SK-N-MC (cell line): ENCODE measurements around the gene FBXW7.
A peak's percentile ranks its signal among the peaks of the same experiment; 100 is the strongest.

Source experiments
- DNase-seq: peaks from one replicate; pipeline ENCODE4 v3.0.0-alpha.2; 2011; ENCODE audit warnings: low read depth, low spot score
- H3K27ac ChIP-seq: fragments of 200-600 bp; sonication (generic); 2 replicates; pipeline ENCODE4 v1.5.1; 2016; ENCODE audit warnings: mixed run types
- H3K36me3 ChIP-seq: fragments of 200-600 bp; sonication (generic); 2 replicates; pipeline ENCODE4 v1.6.1; 2017; ENCODE audit warnings: antibody characterized with exemption, low read length, mixed read lengths; ENCODE audit not compliant: insufficient read depth
- H3K4me3 ChIP-seq: fragments of 200-600 bp; sonication (generic); 2 replicates; pipeline ENCODE4 v1.5.1; 2016
- H3K9ac ChIP-seq: fragments of 200-600 bp; sonication (generic); 2 replicates; pipeline ENCODE4 v1.8.0; 2017; ENCODE audit warnings: mixed run types, mixed read lengths; ENCODE audit not compliant: insufficient read length
- H3K9me3 ChIP-seq: fragments of 200-600 bp; sonication (generic); 2 replicates; pipeline ENCODE4 v1.6.1; 2017; ENCODE audit warnings: low read depth, mild to moderate bottlenecking, antibody characterized with exemption, low read length, moderate library complexity, mixed read lengths
- EZH2 ChIP-seq: fragments of 200-600 bp; sonication (generic); IDR thresholded peaks from one replicate; pipeline ENCODE4 v1.6.1; 2017; ENCODE audit warnings: antibody characterized with exemption
- FOXP2 ChIP-seq: optimal IDR thresholded peaks from 2 replicates; pipeline ENCODE3; 2011; ENCODE audit warnings: mild to moderate bottlenecking, moderate library complexity; ENCODE audit not compliant: insufficient read depth; ENCODE audit errors: extremely low read length, control extremely low read depth
- POLR2AphosphoS5 ChIP-seq: IDR thresholded peaks from 2 replicates; pipeline ENCODE4 v1.6.1; 2012; ENCODE audit warnings: mild to moderate bottlenecking, low read depth, low read length, borderline replicate concordance

The FBXW7 gene

DNA sequence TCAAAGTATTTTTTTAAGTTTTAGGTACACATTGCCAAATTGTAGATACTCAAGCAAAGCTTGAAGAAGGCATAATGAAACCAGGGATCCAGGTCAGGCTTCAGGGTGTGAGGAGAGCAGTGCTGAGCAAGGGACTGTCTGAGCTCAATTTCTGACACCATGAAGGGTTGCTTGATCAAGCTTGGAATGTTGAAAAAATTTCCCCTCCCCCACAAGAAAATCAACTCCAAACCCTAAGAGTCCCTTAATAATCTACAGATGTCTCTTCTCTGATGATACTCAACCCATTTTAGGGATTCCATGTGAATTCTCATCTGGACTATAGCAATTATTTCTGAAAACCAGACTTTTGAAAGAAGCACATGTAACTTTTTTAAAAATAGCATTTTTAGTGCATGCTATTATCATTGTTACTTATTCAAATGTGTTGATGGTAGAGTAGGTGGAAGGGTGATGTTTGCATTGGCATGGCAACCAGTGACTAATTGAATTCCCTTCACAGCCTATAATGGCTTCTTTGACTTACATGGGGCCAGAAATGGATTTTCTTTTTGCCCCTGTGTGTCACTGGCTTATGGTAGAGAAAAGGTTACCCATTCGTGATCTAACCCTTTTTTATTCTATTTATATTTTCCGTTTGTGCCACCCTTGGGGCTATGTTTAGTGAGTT is 252.0 kb downstream of the FBXW7 start:
- Histone ChIP-seq H3K36me3 (no peaks in the 10 kb centered on the region), H3K9ac (no peak overlapping the region), H3K9me3 (no peaks in the 10 kb centered on the region), H3K27ac (no peak overlapping the region), H3K4me3 (no peak overlapping the region)
- no peak for DNase-seq
- TF ChIP-seq POLR2AphosphoS5 (no peak), FOXP2 (no peak), EZH2 (no peak)

DNA sequence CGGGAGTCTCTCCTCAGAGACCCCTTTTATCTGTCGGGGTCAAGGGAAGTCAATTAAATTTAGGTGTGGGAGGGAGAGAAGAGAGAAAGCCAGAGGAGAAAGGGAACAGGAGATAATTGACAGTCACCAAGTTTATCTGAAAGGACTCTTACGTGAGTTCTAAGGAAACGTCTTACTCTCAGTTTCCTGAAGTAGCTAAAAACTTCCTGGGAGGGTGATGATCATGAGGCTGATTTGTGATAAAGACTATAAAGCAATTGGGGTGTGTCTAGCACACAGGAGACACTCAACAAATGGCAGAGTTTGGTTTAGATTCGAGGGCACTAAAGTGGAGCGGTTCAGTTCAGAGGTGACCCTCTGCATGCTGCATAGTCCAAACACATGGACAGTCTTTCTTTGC is 254.1 kb downstream of the FBXW7 start:
- Histone ChIP-seq H3K9ac (no peak overlapping the region), H3K36me3 (no peaks in the 10 kb centered on the region), H3K9me3 (no peaks in the 10 kb centered on the region), H3K4me3 (no peak overlapping the region), H3K27ac (no peak overlapping the region)
- no peak for DNase-seq
- no peak for TF ChIP-seq EZH2
- no peak for TF ChIP-seq POLR2AphosphoS5

DNA sequence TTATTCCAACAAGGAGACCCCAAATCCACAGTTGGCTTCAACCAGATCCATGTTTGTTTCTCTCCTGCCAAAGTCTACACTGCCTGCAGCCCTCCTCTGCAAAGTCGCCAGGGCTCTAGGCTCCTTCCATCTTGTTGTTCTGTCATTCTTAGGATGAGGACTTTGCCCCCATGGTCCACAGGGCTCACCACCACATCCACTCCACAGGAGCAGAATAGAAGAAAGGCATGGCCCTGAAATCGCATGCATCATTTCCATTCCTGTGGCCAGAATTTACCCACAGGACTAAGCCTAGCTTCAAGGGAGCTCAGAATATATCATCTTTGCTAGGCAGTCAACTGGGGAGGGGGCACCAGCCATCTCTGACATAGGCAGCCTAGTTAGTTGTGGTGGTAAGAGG is 254.7 kb downstream of the FBXW7 start:
- no peak for DNase-seq
- no peaks in the 10 kb centered on the region for H3K36me3 ChIP-seq
- H3K27ac ChIP-seq: no peak overlapping the region
- H3K4me3 ChIP-seq: no peak overlapping the region
- TF ChIP-seq POLR2AphosphoS5: no peak
- TF ChIP-seq FOXP2: no peak
- no peak for TF ChIP-seq EZH2
- no peaks in the 10 kb centered on the region for H3K9me3 ChIP-seq
- no peak overlapping the region for H3K9ac ChIP-seq

DNA sequence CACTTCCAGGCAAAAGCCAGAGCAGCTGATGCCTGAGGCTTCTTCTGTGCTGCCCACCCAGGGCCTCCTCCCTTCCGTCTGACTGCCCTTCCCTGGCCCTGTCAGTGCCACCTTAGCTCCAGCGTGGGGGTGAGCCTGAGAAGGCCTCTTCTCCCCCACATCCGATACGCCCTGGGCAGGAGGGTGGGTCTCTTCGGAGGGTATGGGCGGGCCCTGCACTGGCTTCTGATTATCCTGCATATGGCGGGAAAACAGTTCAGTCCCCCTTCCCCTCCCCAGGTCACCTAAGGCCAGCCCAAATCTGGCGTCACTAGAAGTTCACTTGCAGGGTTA is 256.7 kb downstream of the FBXW7 start:
- no peak overlapping the region for H3K27ac ChIP-seq
- no peak for TF ChIP-seq EZH2
- TF ChIP-seq FOXP2: no peak
- no peak for TF ChIP-seq POLR2AphosphoS5
- H3K36me3 ChIP-seq: no peaks in the 10 kb centered on the region
- H3K9ac ChIP-seq: no peak overlapping the region
- DNase-seq: no peak
- no peak overlapping the region for H3K4me3 ChIP-seq
- no peaks in the 10 kb centered on the region for H3K9me3 ChIP-seq

DNA sequence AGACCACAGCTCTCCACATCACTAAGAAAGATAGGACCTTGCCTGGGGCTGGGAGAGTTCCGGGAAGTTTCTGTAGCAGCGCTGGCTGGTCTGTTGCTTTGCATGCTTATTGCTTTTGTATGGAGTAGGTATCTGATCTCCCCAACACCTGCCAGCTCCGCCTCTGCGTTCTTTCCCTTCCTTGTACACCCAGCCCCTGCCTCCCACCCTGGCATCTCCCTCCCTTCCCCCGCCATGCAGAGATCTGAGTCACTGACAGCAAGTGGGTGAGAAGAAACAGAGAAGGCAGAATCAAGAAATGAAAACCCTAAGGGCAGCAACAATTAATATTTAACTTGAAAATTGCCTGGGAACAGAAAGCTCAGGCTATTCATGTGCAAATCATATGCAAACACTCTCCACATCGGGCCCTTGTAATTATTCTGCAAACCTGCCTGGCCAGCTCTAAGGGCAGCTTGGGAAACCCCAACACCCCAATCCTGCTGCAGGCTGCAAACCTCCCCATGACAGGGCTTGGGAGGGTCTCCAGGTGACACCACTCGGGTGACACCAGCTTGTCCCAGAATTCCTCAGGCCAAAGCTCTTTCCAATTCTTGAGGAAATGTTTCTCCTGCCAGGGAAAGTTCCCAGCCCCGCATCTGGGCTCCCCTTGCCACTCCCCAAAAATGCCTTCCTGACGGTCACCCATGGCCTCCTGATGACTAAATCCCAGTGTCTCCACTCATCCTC is 257.2 kb downstream of the FBXW7 start:
- Histone ChIP-seq H3K9ac (no peak overlapping the region), H3K4me3 (peak overlapping the region; percentile 26; the same call in 1 of the 2 replicates), H3K27ac (no peak overlapping the region), H3K9me3 (no peaks in the 10 kb centered on the region), H3K36me3 (no peaks in the 10 kb centered on the region)
- TF ChIP-seq FOXP2: no peak
- TF ChIP-seq EZH2: no peak
- TF ChIP-seq POLR2AphosphoS5: no peak; the same call in 1 of the 2 replicates
- DNase-seq: peak; percentile 34

DNA sequence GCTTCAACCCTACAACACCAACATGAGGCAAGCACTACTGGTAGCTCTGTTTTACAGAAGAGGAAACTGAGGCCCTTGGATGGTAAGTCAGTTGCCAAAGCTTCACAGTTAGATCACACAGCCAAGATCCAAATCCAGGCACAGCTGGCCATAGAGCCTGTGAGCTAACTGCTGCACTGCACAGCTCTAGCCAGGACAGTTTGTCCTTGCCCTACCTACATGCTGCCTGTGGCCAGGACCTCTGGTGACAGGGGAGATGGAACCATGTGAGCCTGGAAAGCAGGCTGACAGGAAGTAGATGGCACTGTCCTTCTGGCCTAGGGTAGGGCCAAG is 257.8 kb downstream of the FBXW7 start:
- no peak overlapping the region for H3K9ac ChIP-seq
- DNase-seq: no peak
- no peaks in the 10 kb centered on the region for H3K9me3 ChIP-seq
- H3K4me3 ChIP-seq: no peak overlapping the region; the same call in 1 of the 2 replicates
- TF ChIP-seq FOXP2: no peak
- no peak for TF ChIP-seq POLR2AphosphoS5
- no peak for TF ChIP-seq EZH2
- no peaks in the 10 kb centered on the region for H3K36me3 ChIP-seq
- no peak overlapping the region for H3K27ac ChIP-seq

DNA sequence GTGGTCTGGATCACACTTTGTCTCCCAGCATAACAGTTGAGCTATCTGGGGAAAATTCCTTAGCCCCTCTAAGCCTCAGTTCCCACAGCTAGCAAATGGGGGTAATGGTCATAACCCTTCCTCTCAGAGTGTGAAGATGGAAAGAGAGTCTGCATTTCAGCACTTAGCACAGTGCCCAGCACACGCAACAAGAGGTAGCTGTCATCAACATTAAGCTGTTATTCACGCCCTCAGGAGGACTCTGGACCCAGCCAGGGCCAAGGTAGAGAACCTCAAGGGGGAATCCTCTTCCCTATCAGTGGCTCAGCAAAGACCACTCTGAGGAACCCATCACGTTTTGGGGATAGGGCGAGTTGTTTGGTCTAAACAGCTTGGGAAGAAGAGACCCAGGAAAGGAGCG is 258.6 kb downstream of the FBXW7 start:
- Histone ChIP-seq H3K4me3 (no peak overlapping the region), H3K27ac (no peak overlapping the region), H3K9ac (no peak overlapping the region), H3K9me3 (no peaks in the 10 kb centered on the region), H3K36me3 (no peaks in the 10 kb centered on the region)
- TF ChIP-seq EZH2: no peak
- no peak for TF ChIP-seq POLR2AphosphoS5
- TF ChIP-seq FOXP2: no peak
- no peak for DNase-seq

DNA sequence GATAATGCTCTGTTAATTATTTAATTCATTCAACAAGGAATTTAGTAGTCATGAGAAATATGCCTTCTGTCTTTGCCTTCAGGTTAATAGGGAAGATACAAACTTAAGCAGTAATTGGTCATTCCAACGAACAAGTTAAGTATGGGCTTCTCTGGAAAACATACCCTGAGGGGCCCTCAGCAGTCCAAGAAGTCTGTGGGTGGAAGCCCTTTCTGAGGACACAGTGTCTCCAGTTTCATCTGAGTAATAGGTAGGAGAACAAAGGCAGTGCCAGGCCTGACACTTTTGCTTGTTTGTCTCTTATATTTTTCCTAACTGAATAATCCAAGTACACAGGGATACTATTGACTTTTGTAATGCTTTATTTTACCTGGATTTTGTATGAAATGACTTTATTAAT is 262.5 kb downstream of the FBXW7 start:
- H3K9ac ChIP-seq: no peak overlapping the region
- H3K36me3 ChIP-seq: no peaks in the 10 kb centered on the region
- TF ChIP-seq FOXP2: no peak
- TF ChIP-seq EZH2: no peak
- TF ChIP-seq POLR2AphosphoS5: no peak
- no peaks in the 10 kb centered on the region for H3K9me3 ChIP-seq
- no peak for DNase-seq
- no peak overlapping the region for H3K4me3 ChIP-seq
- H3K27ac ChIP-seq: no peak overlapping the region
